ENCODE results near the gene SLC35B2. TPM values are rescaled to one million over a fixed set of nuclear protein-coding genes. Genes with fewer than 3 reads are reported as not detected.

SLC35B2 gene
- total RNA-seq, 1 experiment from 2014 or later: 28.9 TPM

DNA sequence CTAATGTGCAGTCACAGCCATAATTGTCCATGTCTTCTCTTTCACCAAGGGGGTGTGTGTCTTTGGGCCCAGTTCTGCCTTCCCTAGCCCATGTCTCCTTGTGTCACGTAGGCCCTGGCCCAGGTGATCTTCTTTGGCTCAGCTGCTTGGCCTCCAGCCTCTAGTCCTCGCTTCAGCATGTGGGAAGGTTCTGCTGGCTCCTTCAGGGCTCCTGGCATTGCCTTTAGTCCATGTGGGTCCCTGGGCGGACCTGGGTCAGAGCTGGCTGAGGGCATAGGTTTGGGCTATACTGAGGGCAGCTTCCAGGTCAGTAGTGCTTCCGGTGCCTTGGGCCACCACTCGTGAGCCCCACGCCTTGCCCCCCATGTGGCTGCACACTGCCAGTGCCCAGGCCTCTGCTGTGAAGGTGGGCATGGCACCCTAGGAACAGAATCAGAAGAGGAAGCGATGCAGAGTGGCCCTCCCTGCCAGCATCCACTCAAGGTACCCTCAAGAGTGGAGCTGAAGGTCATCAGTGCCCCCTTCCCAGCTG is 43.0 kb upstream of the SLC35B2 start (continued):
- TF ChIP-seq, protein P1, sequence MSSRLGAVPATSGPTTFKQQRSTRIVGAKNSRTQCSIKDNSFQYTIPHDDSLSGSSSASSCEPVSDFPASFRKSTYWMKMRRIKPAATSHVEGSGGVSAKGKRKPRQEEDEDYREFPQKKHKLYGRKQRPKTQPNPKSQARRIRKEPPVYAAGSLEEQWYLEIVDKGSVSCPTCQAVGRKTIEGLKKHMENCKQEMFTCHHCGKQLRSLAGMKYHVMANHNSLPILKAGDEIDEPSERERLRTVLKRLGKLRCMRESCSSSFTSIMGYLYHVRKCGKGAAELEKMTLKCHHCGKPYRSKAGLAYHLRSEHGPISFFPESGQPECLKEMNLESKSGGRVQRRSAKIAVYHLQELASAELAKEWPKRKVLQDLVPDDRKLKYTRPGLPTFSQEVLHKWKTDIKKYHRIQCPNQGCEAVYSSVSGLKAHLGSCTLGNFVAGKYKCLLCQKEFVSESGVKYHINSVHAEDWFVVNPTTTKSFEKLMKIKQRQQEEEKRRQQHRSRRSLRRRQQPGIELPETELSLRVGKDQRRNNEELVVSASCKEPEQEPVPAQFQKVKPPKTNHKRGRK (CRISPR knock-in tag; IDR thresholded peaks at IDR 0.05; ENCODE audit: borderline replicate concordance): no peak

- no peaks in the 10 kb centered on the region for H3K9me3 Mint-ChIP-seq
- ChIA-PET CTCF (interaction anchor here (1.2 to 5.3 kb wide), 7 partner anchors 14 to 53 kb away, joined by 3 to 37 read pairs (median 4); partner anchors contain the start of genes AARS2 and HSP90AB1), POLR2A (interaction anchor here (0.6 to 2.4 kb wide), 2 partner anchors 14 to 325 kb away, joined by 3 to 7 read pairs; partner anchors contain the start of gene AARS2)
- H3K27me3 Mint-ChIP-seq (ENCODE audit: low read depth): peaks cover 32% of the 10 kb centered on the region
- peaks cover 35% of the 10 kb centered on the region for H3K36me3 Mint-ChIP-seq
- TF ChIP-seq HMGA2 (CRISPR knock-in tag; IDR thresholded peaks at IDR 0.05): no peak
- TF ChIP-seq MAX (CRISPR knock-in tag; IDR thresholded peaks at IDR 0.05): no peak
- TF ChIP-seq PRRX2 (CRISPR knock-in tag; IDR thresholded peaks at IDR 0.05): no peak
- no peak for TF ChIP-seq SP1 (CRISPR knock-in tag; conservative IDR thresholded peaks at IDR 0.05)
- no peak for TF ChIP-seq GTF2I (CRISPR knock-in tag; conservative IDR thresholded peaks at IDR 0.05)
- TF ChIP-seq CTCF (IDR thresholded peaks at IDR 0.05): no peak
- TF ChIP-seq, protein P1 (CRISPR knock-in tag; IDR thresholded peaks at IDR 0.05; ENCODE audit: borderline replicate concordance): no peak
- no peak for TF ChIP-seq ZMAT4 (CRISPR knock-in tag; IDR thresholded peaks at IDR 0.05)
- no peak for DNase-seq (ENCODE audit: low spot score)
- H3K4me3 Mint-ChIP-seq: 0 out of 2 replicates have a peak overlapping the region, but pooled peaks have one; percentile 11
- H3K27ac Mint-ChIP-seq: no peak overlapping the region
- no peak for ATAC-seq
- peaks cover 11% of the 10 kb centered on the region for H3K4me1 Mint-ChIP-seq
Measured at GRCh38 chr6:44298864-44299263, 41.5 kb upstream of the SLC35B2 start.

GRCh38 chr6:44298055-44298803 is 40.9 kb upstream of the SLC35B2 start:
- Mint-ChIP-seq H3K36me3 (peaks cover 28% of the 10 kb centered on the region), H3K27ac (no peak overlapping the region), H3K27me3 (ENCODE audit: low read depth) (peaks cover 36% of the 10 kb centered on the region), H3K4me1 (peaks cover 11% of the 10 kb centered on the region), H3K9me3 (no peaks in the 10 kb centered on the region), H3K4me3 (peak overlapping the region; percentile 66)
- POLR2A ChIA-PET: interaction anchor here (0.8 to 2.4 kb wide), 4 partner anchors 14 to 42 kb away, joined by 3 to 7 read pairs (median 4); partner anchors contain the start of gene AARS2
- DNase-seq (ENCODE audit: low spot score) (no peak), ATAC-seq (peak; percentile 55)
- CTCF ChIA-PET: interaction anchor here (0.8 to 5.3 kb wide), 9 partner anchors 14 to 52 kb away, joined by 3 to 37 read pairs (median 4); partner anchors contain the start of genes AARS2 and HSP90AB1
- TF ChIP-seq MLX (CRISPR knock-in tag; IDR thresholded peaks at IDR 0.05): no peak
- no peak for TF ChIP-seq NR3C1 (CRISPR knock-in tag; conservative IDR thresholded peaks at IDR 0.05; ENCODE audit: low read depth)
- TF ChIP-seq, protein P2, sequence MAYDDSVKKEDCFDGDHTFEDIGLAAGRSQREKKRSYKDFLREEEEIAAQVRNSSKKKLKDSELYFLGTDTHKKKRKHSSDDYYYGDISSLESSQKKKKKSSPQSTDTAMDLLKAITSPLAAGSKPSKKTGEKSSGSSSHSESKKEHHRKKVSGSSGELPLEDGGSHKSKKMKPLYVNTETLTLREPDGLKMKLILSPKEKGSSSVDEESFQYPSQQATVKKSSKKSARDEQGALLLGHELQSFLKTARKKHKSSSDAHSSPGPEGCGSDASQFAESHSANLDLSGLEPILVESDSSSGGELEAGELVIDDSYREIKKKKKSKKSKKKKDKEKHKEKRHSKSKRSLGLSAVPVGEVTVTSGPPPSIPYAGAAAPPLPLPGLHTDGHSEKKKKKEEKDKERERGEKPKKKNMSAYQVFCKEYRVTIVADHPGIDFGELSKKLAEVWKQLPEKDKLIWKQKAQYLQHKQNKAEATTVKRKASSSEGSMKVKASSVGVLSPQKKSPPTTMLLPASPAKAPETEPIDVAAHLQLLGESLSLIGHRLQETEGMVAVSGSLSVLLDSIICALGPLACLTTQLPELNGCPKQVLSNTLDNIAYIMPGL (CRISPR knock-in tag; IDR thresholded peaks at IDR 0.05): 0 out of 2 replicates have a peak, but pooled peaks have one; percentile 42
- no peak for TF ChIP-seq NR1H2 (CRISPR knock-in tag; IDR thresholded peaks at IDR 0.05)
- no peak for TF ChIP-seq ELF4 (CRISPR knock-in tag; IDR thresholded peaks at IDR 0.05; ENCODE audit: low read depth)
- TF ChIP-seq KAT7 (CRISPR knock-in tag; IDR thresholded peaks at IDR 0.05; ENCODE audit: borderline replicate concordance): no peak
- TF ChIP-seq ETV6 (CRISPR knock-in tag; IDR thresholded peaks at IDR 0.05): 0 out of 2 replicates have a peak, but pooled peaks have one; percentile 3
- no peak for TF ChIP-seq TCF7 (CRISPR knock-in tag; IDR thresholded peaks at IDR 0.05; ENCODE audit: low read depth)
- peak; percentile 57; the same call in 1 of the 2 replicates for TF ChIP-seq GTF2I (CRISPR knock-in tag; conservative IDR thresholded peaks at IDR 0.05)
- peak; percentile 6; the same call in 1 of the 2 replicates for TF ChIP-seq CREB1 (CRISPR knock-in tag; IDR thresholded peaks at IDR 0.05)
- TF ChIP-seq, protein P3, sequence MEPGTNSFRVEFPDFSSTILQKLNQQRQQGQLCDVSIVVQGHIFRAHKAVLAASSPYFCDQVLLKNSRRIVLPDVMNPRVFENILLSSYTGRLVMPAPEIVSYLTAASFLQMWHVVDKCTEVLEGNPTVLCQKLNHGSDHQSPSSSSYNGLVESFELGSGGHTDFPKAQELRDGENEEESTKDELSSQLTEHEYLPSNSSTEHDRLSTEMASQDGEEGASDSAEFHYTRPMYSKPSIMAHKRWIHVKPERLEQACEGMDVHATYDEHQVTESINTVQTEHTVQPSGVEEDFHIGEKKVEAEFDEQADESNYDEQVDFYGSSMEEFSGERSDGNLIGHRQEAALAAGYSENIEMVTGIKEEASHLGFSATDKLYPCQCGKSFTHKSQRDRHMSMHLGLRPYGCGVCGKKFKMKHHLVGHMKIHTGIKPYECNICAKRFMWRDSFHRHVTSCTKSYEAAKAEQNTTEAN (CRISPR knock-in tag; IDR thresholded peaks at IDR 0.05): 0 out of 2 replicates have a peak, but pooled peaks have one; percentile 37
- 0 out of 2 replicates have a peak, but pooled peaks have one; percentile 28 for TF ChIP-seq ESRRA (CRISPR knock-in tag; IDR thresholded peaks at IDR 0.05; ENCODE audit: borderline replicate concordance)
- no peak for TF ChIP-seq IRF1 (CRISPR knock-in tag; IDR thresholded peaks at IDR 0.05)
